Endothelial cell of umbilical vein (primary cell): ENCODE results near the gene NDUFA5. TPM values are rescaled to one million over a fixed set of nuclear protein-coding genes. Genes with fewer than 3 reads are reported as not detected.

Experiments used
- BruUV-seq: library from RNA; stranded (reverse); fragments of 400-500 nt; replicated peaks from 2 replicates; lab custom pipeline; 2021; lab: Mats Ljungman, UMichigan
- CTCF ChIA-PET: fragments of 300-600, 350-600 bp; sonication (Branson Sonifier 250); formaldehyde crosslinking; loops from one replicate; lab custom pipeline; 2021; ENCODE audit warnings: antibody characterized with exemption, inconsistent platforms; lab: Charles Lee
- POLR2A ChIA-PET: fragments of 300-600, 350-600 bp; sonication (Branson Sonifier 250); formaldehyde crosslinking; loops from one replicate; lab custom pipeline; 2021; ENCODE audit warnings: antibody characterized with exemption, inconsistent platforms; lab: Charles Lee
- DNase-seq: peaks from one replicate; pipeline ENCODE4 v3.0.0-alpha.2; 2011; ENCODE audit warnings: low read depth, low spot score
- FAIRE-seq: peaks from 2 replicates; lab custom pipeline; 2011; peaks lifted over from hg19 to GRCh38; lab: Jason Lieb, UNC
- H2AFZ ChIP-seq: 2 replicates; pipeline ENCODE4 v1.6.0; 2012; ENCODE audit warnings: low read depth, low read length, control low read depth, inconsistent platforms
- H3K27ac ChIP-seq: 2 replicates; pipeline ENCODE4 v1.5.1; 2011; ENCODE audit warnings: low read depth, mild to moderate bottlenecking, control low read depth, low read length, moderate library complexity; ENCODE audit not compliant: insufficient read depth
- H3K27me3 ChIP-seq, 2 experiments: 2 replicates each; pipeline versions ENCODE4 v1.6.0 to v1.6.1; 2011; ENCODE audit warnings: low read length in 2 of 2, mixed read lengths in 1 of 2; ENCODE audit not compliant: control insufficient read depth in 2 of 2, insufficient read depth in 2 of 2
- H3K36me3 ChIP-seq, 2 experiments: 2 replicates in 1 of 2; 3 replicates in 1 of 2; pipeline ENCODE4 v1.5.1; 2011; ENCODE audit warnings: low read length in 2 of 2, mild to moderate bottlenecking in 1 of 2, moderate library complexity in 1 of 2; ENCODE audit not compliant: control insufficient read depth in 2 of 2, insufficient read depth in 2 of 2; ENCODE audit errors: extremely low read depth in 1 of 2
- H3K4me1 ChIP-seq: 3 replicates; pipeline ENCODE4 v1.5.1; 2011; ENCODE audit warnings: mild to moderate bottlenecking, low read length; ENCODE audit not compliant: control insufficient read depth, insufficient read depth; ENCODE audit errors: extremely low read depth
- H3K4me2 ChIP-seq: 2 replicates; pipeline ENCODE4 v1.6.1; 2011; ENCODE audit warnings: low read length, control low read depth, mixed read lengths; ENCODE audit not compliant: insufficient read depth
- H3K4me3 ChIP-seq, 3 experiments: fragments of 200-600 bp in 1 of 3; sonication (generic), shearing (Covaris generic) in 1 of 3; replicated peaks in 1 of 3; 2 replicates each; pipeline ENCODE4 v1.5.1; 2011 to 2016; ENCODE audit warnings: control low read depth in 3 of 3, low read length in 3 of 3, mild to moderate bottlenecking in 2 of 3, inconsistent platforms in 1 of 3, low read depth in 1 of 3, moderate library complexity in 1 of 3; ENCODE audit not compliant: insufficient read depth in 1 of 3
- H3K79me2 ChIP-seq: 2 replicates; pipeline ENCODE4 v1.6.0; 2012; ENCODE audit warnings: low read length, inconsistent platforms; ENCODE audit not compliant: control insufficient read depth, insufficient read depth
- H3K9ac ChIP-seq: replicated peaks from 2 replicates; pipeline ENCODE3; 2011; ENCODE audit warnings: low read length, control low read depth; ENCODE audit not compliant: insufficient read depth; ENCODE audit errors: extremely low read depth
- H3K9me1 ChIP-seq: replicated peaks from 3 replicates; pipeline ENCODE4 v1.6.0; 2011; ENCODE audit warnings: mild to moderate bottlenecking, low read length; ENCODE audit not compliant: control insufficient read depth, insufficient read depth; ENCODE audit errors: extremely low read depth
- H3K9me3 ChIP-seq: replicated peaks from 2 replicates; pipeline ENCODE4 v1.5.1; 2012; ENCODE audit warnings: low read length, inconsistent platforms; ENCODE audit not compliant: control insufficient read depth, insufficient read depth
- H4K20me1 ChIP-seq: replicated peaks from 2 replicates; pipeline ENCODE3; 2011; ENCODE audit warnings: mild to moderate bottlenecking, low read length; ENCODE audit not compliant: control insufficient read depth, insufficient read depth; ENCODE audit errors: extremely low read depth
- EZH2 ChIP-seq: IDR thresholded peaks from 2 replicates; pipeline ENCODE4 v1.6.1; 2012; ENCODE audit warnings: borderline replicate concordance, low read depth, mild to moderate bottlenecking, moderate library complexity, low read length, inconsistent platforms; ENCODE audit not compliant: severe bottlenecking
- FOS ChIP-seq: IDR thresholded peaks from 2 replicates; pipeline ENCODE4 v1.6.1; 2011; ENCODE audit warnings: mild to moderate bottlenecking, low read length, moderate library complexity, borderline replicate concordance; ENCODE audit not compliant: insufficient read depth
- GATA2 ChIP-seq: IDR thresholded peaks from 2 replicates; pipeline ENCODE4 v1.7.0; 2011; ENCODE audit warnings: low read depth, mild to moderate bottlenecking, moderate library complexity, mixed read lengths, low read length; ENCODE audit not compliant: insufficient read length, insufficient read depth
- JUN ChIP-seq: IDR thresholded peaks from 2 replicates; pipeline ENCODE4 v1.6.1; 2011; ENCODE audit warnings: borderline replicate concordance, low read depth; ENCODE audit not compliant: insufficient read length, insufficient read depth
- MYC ChIP-seq: IDR thresholded peaks from one replicate; pipeline ENCODE4 v1.6.1; 2011; ENCODE audit warnings: mild to moderate bottlenecking, low read depth, low read length
- POLR2A ChIP-seq: IDR thresholded peaks from 2 replicates; pipeline ENCODE4 v1.6.1; 2012; ENCODE audit warnings: low read depth, mild to moderate bottlenecking, control low read depth, low read length
- POLR2AphosphoS5 ChIP-seq: IDR thresholded peaks from 2 replicates; pipeline ENCODE4 v1.6.1; 2012; ENCODE audit warnings: low read depth, mild to moderate bottlenecking, control low read depth, low read length, moderate library complexity; ENCODE audit not compliant: insufficient read depth
- dilution Hi-C: fragments of 300-500 bp; cut with MboI; formaldehyde crosslinking; loops from one replicate; pipeline ENCODE4 v1.15.0; 2019; ENCODE audit warnings: low sequenced_read_pairs; ENCODE audit not compliant: extremely low pct_ligation_motif_present
- intact Hi-C: fragments of 100-400 bp; cut with micrococcal nuclease; formaldehyde crosslinking; loops from one replicate; pipeline ENCODE4 v1.10.0; 2022
- polyA plus RNA-seq, 4 experiments: library from polyadenylated mRNA; depleted of rRNA in 3 of 4; stranded (reverse) in 3 of 4; unstranded in 1 of 4; fragments of >200 nt; gene quantifications; 2 replicates each; pipeline versions ENCODE4 v1.2.1 to v1.2.3, GENCODE V29; 2011 to 2012; ENCODE audit warnings: missing spikeins in 1 of 4
- total RNA-seq: library from RNA; stranded (reverse); gene quantifications from 2 replicates; pipeline ENCODE4 v1.2.3, GENCODE V29; 2021
- TF ChIP-seq, protein P1 (sequence below), 2 donors: IDR thresholded peaks; 1 replicate in 1 of 2; 2 replicates in 1 of 2; pipeline ENCODE4 v1.5.1; 2011; ENCODE audit warnings: low read length in 2 of 2, mild to moderate bottlenecking in 2 of 2, moderate library complexity in 2 of 2, control low read depth in 1 of 2, inconsistent platforms in 1 of 2, low read depth in 1 of 2; ENCODE audit not compliant: insufficient read depth in 1 of 2; ENCODE audit errors: extremely low read depth in 1 of 2
- TF ChIP-seq, protein P2 (sequence below): IDR thresholded peaks from 2 replicates; pipeline ENCODE4 v1.6.1; 2011; ENCODE audit not compliant: insufficient read depth, insufficient read length

The NDUFA5 gene
- total and polyA plus RNA-seq, 2 donors (not counting 3 experiments of a cell fraction or from before 2014, with no cell fraction given), result 6.2 to 62.3 TPM

DNA sequence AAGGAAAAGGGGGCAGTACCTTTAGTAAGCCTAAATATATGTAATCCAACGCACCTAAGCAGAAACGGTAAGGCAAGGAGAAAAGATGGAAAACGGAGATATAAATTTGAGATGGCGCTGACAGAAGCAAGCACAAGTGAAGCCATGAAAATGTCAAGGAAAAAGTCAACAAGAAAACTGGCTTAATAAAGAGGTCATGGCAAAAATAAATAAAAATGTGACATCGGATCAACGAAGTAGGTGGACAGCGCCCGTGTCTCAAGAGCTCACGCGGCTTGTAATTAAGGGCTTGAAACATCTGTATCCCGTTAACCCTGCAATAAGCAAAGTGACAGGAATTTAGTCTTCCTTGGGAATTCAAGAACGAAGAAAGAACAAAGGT, 611 bp downstream of the NDUFA5 start:
- intact Hi-C loops, result loop anchor here (1.0 to 5.0 kb wide), 4 partner anchors 19 to 190 kb away; partner anchors contain the start of genes IQUB and WASL
- TSS peak; percentile 36 for BruUV-seq
- Histone ChIP-seq H3K9ac (peak overlapping the region; percentile 95), H3K4me2 (peak overlapping the region; percentile 93), H2AFZ (peak overlapping the region; percentile 73), H3K27me3 (no peaks in the 10 kb centered on the region), H4K20me1 (no peaks in the 10 kb centered on the region), H3K36me3 (no peaks in the 10 kb centered on the region), H3K4me1 (peaks cover 6% of the 10 kb centered on the region), H3K79me2 (peaks cover 21% of the 10 kb centered on the region), H3K27ac (peak overlapping the region; percentile 75), H3K9me3 (no peaks in the 10 kb centered on the region), H3K9me1 (no peaks in the 10 kb centered on the region), H3K4me3 (peak overlapping the region; percentile 63 to 98 (median 88))
- DNase-seq (no peak), FAIRE-seq (no peak)
- TF ChIP-seq POLR2A (no peak), GATA2 (no peak), JUN (no peak), POLR2AphosphoS5 (no peak), EZH2 (no peak), MYC (no peak), FOS (no peak)
- TF ChIP-seq, protein P1, sequence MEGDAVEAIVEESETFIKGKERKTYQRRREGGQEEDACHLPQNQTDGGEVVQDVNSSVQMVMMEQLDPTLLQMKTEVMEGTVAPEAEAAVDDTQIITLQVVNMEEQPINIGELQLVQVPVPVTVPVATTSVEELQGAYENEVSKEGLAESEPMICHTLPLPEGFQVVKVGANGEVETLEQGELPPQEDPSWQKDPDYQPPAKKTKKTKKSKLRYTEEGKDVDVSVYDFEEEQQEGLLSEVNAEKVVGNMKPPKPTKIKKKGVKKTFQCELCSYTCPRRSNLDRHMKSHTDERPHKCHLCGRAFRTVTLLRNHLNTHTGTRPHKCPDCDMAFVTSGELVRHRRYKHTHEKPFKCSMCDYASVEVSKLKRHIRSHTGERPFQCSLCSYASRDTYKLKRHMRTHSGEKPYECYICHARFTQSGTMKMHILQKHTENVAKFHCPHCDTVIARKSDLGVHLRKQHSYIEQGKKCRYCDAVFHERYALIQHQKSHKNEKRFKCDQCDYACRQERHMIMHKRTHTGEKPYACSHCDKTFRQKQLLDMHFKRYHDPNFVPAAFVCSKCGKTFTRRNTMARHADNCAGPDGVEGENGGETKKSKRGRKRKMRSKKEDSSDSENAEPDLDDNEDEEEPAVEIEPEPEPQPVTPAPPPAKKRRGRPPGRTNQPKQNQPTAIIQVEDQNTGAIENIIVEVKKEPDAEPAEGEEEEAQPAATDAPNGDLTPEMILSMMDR (IDR thresholded peaks at IDR 0.05; ENCODE audit: extremely low read depth in 1 of 2, insufficient read depth in 1 of 2, low read depth in 1 of 2, low read length in 2 of 2), result no peak
- TF ChIP-seq, protein P2, sequence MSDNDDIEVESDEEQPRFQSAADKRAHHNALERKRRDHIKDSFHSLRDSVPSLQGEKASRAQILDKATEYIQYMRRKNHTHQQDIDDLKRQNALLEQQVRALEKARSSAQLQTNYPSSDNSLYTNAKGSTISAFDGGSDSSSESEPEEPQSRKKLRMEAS, result no peak
- dilution Hi-C loops, result no loop called here
- ChIA-PET POLR2A (interaction anchor here (1.3 to 1.6 kb wide), 2 partner anchors 23 to 63 kb away, joined by 4 to 16 read pairs; partner anchors contain the start of gene IQUB), CTCF (interaction anchor here (1.0 to 2.0 kb wide), 10 partner anchors 12 to 544 kb away, joined by 3 to 20 read pairs (median 4); no protein-coding TSS in a partner anchor)
